MCF 10A (cell line): ENCODE data around the gene SPTBN5. TPM values are rescaled to one million over a fixed set of nuclear protein-coding genes. Genes with fewer than 3 reads are reported as not detected.

Experiments used
- BruUV-seq: library from RNA; stranded (reverse); fragments of 400-500 nt; replicated peaks from 2 replicates; lab custom pipeline; 2021; lab: Mats Ljungman, UMichigan
- CTCF ChIA-PET: fragments of 300-600 bp; sonication (Branson Sonifier 250); formaldehyde crosslinking; extraction: SDS; loops from one replicate; lab custom pipeline; 2021; ENCODE audit warnings: antibody characterized with exemption, inconsistent platforms; lab: Yijun Ruan, JAX
- POLR2A ChIA-PET: fragments of 300-600, 350-650 bp; sonication (Branson Sonifier 250); formaldehyde crosslinking; extraction: SDS; loops from one replicate; lab custom pipeline; 2020; ENCODE audit warnings: antibody characterized with exemption, inconsistent platforms; lab: Yijun Ruan, JAX
- DNase-seq: peaks from one replicate; pipeline ENCODE4 v3.0.0-alpha.2; 2018; ENCODE audit not compliant: unreplicated experiment
- H3K27ac Mint-ChIP-seq: one replicate; pipeline ENCODE4 v1.8.0; 2022; ENCODE audit warnings: mild to moderate bottlenecking, low read depth, mixed read lengths; ENCODE audit not compliant: unreplicated experiment
- H3K27me3 Mint-ChIP-seq: one replicate; pipeline ENCODE4 v1.8.0; 2022; ENCODE audit warnings: mixed read lengths; ENCODE audit not compliant: insufficient read depth, unreplicated experiment
- H3K36me3 Mint-ChIP-seq: one replicate; pipeline ENCODE4 v1.8.0; 2022; ENCODE audit warnings: mild to moderate bottlenecking, moderate library complexity, mixed read lengths; ENCODE audit not compliant: insufficient read depth, unreplicated experiment
- H3K4me1 Mint-ChIP-seq: one replicate; pipeline ENCODE4 v1.8.0; 2022; ENCODE audit warnings: mixed read lengths; ENCODE audit not compliant: insufficient read depth, unreplicated experiment
- H3K4me3 Mint-ChIP-seq: one replicate; pipeline ENCODE4 v1.8.0; 2022; ENCODE audit warnings: mild to moderate bottlenecking, moderate library complexity, mixed read lengths; ENCODE audit not compliant: unreplicated experiment
- H3K9me3 Mint-ChIP-seq: one replicate; pipeline ENCODE4 v1.8.0; 2022; ENCODE audit warnings: mixed read lengths; ENCODE audit not compliant: unreplicated experiment
- CTCF ChIP-seq: fragments of 200-600 bp; IDR thresholded peaks from one replicate; pipeline ENCODE4 v1.8.0; 2022; ENCODE audit warnings: antibody characterized with exemption, mild to moderate bottlenecking; ENCODE audit not compliant: unreplicated experiment
- intact Hi-C: fragments of 100-400 bp; cut with micrococcal nuclease; formaldehyde crosslinking; loops from 2 replicates; pipeline ENCODE4 v1.14.1; 2022
- total RNA-seq: library from RNA; stranded (reverse); gene quantifications from 2 replicates; pipeline ENCODE4 v1.2.3, GENCODE V29; 2022

The SPTBN5 gene
- total RNA-seq, 1 experiment from 2014 or later: 1.1 TPM

GRCh38 chr15:41872166-41872747 is 21.6 kb downstream of the SPTBN5 start:
- ChIA-PET POLR2A (no interaction called here), CTCF (interaction anchor here (0.7 kb wide), 1 partner anchor 24 kb away, joined by 3 read pairs; no protein-coding TSS in a partner anchor)
- Mint-ChIP-seq H3K36me3 (no peaks in the 10 kb centered on the region), H3K27me3 (no peaks in the 10 kb centered on the region), H3K4me1 (peaks cover 18% of the 10 kb centered on the region), H3K27ac (no peak overlapping the region), H3K9me3 (no peaks in the 10 kb centered on the region), H3K4me3 (no peak overlapping the region)
- TF ChIP-seq CTCF: no peak
- no TSS peak for BruUV-seq
- no peak for DNase-seq
- intact Hi-C loops: no loop called here

GRCh38 chr15:41871175-41871905 is 22.5 kb downstream of the SPTBN5 start:
- H3K36me3 Mint-ChIP-seq: no peaks in the 10 kb centered on the region
- TF ChIP-seq CTCF: no peak
- no peaks in the 10 kb centered on the region for H3K27me3 Mint-ChIP-seq
- ChIA-PET POLR2A (interaction anchor here (0.6 kb wide), 2 partner anchors 18 to 30 kb away, joined by 3 read pairs; no protein-coding TSS in a partner anchor), CTCF (interaction anchor here (0.7 kb wide), 1 partner anchor 23 kb away, joined by 3 read pairs; no protein-coding TSS in a partner anchor)
- H3K9me3 Mint-ChIP-seq: no peaks in the 10 kb centered on the region
- no TSS peak for BruUV-seq
- no peak for DNase-seq
- no peak overlapping the region for H3K27ac Mint-ChIP-seq
- intact Hi-C loops: no loop called here
- peaks cover 18% of the 10 kb centered on the region for H3K4me1 Mint-ChIP-seq
- no peak overlapping the region for H3K4me3 Mint-ChIP-seq

- TF ChIP-seq CTCF: no peak
- ChIA-PET CTCF (no interaction called here), POLR2A (interaction anchor here (0.6 kb wide), 2 partner anchors 17 to 31 kb away, joined by 3 read pairs; no protein-coding TSS in a partner anchor)
- Mint-ChIP-seq H3K4me1 (peaks cover 18% of the 10 kb centered on the region), H3K36me3 (no peaks in the 10 kb centered on the region), H3K27ac (no peak overlapping the region), H3K9me3 (no peaks in the 10 kb centered on the region), H3K27me3 (no peaks in the 10 kb centered on the region), H3K4me3 (no peak overlapping the region)
- DNase-seq: peak; percentile 63
- intact Hi-C loops: no loop called here
- BruUV-seq: no TSS peak
Measured at GRCh38 chr15:41870689-41871081, 23.2 kb downstream of the SPTBN5 start.
